ENCODE measurements around the gene CATSPERZ. TPM values are rescaled to one million over a fixed set of nuclear protein-coding genes. Genes with fewer than 3 reads are reported as not detected.

Gene CATSPERZ
- total and polyA plus RNA-seq, 9 of the 15 experiments (the other 6 are each of a cell fraction or from before 2014, with no cell fraction given), result 0.86 to 8.5 (median 3.5) TPM

DNA sequence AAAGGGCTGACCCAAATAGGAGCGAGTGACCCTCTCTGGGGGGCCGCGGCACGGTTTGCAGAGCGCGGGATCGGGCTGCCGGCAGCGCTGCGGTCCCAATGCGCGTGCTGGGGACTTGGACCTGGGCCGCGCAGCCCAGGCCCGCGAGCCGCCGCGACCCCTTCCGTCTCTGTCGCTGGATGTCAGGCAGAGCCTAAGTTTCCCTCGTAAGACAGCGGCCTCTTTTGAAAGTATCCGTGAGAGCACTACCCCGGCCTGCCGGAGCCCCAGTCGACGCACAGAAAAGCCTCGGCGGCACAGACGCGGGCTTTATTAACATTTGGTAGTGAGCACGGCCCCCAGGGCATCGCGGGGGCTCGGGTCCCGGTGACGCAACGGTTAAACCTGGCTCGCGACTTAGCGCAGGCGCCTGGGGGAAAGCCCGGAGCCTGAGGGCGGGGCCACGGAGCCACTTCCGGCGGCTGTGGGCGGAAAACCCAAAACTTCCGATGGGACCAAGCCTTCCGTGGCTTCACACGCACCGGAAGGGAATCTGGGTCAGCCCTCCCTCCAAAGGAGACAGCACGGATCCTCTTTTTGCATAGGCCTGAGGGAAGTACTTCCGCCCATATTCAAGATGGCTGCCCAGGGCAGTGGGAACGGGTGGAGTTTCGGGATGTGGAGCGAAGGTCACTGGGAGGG is 30.5 kb upstream of the CATSPERZ start (continued):
- TF ChIP-seq NR2C1 (IDR thresholded peaks at IDR 0.05) (peak; percentile 100), NR2C1 (tag; IDR thresholded peaks at IDR 0.05) (peak; percentile 100), TGIF2 (CRISPR knock-in tag; IDR thresholded peaks at IDR 0.05) (no peak), ZNF696 (CRISPR knock-in tag; conservative IDR thresholded peaks at IDR 0.05) (no peak; the same call in 1 of the 2 replicates), ADNP (tag; IDR thresholded peaks at IDR 0.05) (no peak), MCM3 (IDR thresholded peaks at IDR 0.05) (no peak), PHB (CRISPR knock-in tag; IDR thresholded peaks at IDR 0.05) (peak; percentile 78), PHF8 (IDR thresholded peaks at IDR 0.05; ENCODE audit: borderline replicate concordance, low read length) (peak; percentile 57; the same call in 1 of the 2 replicates), TBP (optimal IDR thresholded peaks at IDR 0.05; ENCODE audit: low read depth, low read length) (peak; percentile 75), TAL1 (IDR thresholded peaks at IDR 0.05) (no peak)
- TF ChIP-seq, protein P1, sequence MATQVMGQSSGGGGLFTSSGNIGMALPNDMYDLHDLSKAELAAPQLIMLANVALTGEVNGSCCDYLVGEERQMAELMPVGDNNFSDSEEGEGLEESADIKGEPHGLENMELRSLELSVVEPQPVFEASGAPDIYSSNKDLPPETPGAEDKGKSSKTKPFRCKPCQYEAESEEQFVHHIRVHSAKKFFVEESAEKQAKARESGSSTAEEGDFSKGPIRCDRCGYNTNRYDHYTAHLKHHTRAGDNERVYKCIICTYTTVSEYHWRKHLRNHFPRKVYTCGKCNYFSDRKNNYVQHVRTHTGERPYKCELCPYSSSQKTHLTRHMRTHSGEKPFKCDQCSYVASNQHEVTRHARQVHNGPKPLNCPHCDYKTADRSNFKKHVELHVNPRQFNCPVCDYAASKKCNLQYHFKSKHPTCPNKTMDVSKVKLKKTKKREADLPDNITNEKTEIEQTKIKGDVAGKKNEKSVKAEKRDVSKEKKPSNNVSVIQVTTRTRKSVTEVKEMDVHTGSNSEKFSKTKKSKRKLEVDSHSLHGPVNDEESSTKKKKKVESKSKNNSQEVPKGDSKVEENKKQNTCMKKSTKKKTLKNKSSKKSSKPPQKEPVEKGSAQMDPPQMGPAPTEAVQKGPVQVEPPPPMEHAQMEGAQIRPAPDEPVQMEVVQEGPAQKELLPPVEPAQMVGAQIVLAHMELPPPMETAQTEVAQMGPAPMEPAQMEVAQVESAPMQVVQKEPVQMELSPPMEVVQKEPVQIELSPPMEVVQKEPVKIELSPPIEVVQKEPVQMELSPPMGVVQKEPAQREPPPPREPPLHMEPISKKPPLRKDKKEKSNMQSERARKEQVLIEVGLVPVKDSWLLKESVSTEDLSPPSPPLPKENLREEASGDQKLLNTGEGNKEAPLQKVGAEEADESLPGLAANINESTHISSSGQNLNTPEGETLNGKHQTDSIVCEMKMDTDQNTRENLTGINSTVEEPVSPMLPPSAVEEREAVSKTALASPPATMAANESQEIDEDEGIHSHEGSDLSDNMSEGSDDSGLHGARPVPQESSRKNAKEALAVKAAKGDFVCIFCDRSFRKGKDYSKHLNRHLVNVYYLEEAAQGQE (IDR thresholded peaks at IDR 0.05; ENCODE audit: borderline replicate concordance), result no peak
- TF ChIP-seq, protein P1 (CRISPR knock-in tag; IDR thresholded peaks at IDR 0.05; ENCODE audit: low read depth), result no peak
- TF ChIP-seq, protein P2, sequence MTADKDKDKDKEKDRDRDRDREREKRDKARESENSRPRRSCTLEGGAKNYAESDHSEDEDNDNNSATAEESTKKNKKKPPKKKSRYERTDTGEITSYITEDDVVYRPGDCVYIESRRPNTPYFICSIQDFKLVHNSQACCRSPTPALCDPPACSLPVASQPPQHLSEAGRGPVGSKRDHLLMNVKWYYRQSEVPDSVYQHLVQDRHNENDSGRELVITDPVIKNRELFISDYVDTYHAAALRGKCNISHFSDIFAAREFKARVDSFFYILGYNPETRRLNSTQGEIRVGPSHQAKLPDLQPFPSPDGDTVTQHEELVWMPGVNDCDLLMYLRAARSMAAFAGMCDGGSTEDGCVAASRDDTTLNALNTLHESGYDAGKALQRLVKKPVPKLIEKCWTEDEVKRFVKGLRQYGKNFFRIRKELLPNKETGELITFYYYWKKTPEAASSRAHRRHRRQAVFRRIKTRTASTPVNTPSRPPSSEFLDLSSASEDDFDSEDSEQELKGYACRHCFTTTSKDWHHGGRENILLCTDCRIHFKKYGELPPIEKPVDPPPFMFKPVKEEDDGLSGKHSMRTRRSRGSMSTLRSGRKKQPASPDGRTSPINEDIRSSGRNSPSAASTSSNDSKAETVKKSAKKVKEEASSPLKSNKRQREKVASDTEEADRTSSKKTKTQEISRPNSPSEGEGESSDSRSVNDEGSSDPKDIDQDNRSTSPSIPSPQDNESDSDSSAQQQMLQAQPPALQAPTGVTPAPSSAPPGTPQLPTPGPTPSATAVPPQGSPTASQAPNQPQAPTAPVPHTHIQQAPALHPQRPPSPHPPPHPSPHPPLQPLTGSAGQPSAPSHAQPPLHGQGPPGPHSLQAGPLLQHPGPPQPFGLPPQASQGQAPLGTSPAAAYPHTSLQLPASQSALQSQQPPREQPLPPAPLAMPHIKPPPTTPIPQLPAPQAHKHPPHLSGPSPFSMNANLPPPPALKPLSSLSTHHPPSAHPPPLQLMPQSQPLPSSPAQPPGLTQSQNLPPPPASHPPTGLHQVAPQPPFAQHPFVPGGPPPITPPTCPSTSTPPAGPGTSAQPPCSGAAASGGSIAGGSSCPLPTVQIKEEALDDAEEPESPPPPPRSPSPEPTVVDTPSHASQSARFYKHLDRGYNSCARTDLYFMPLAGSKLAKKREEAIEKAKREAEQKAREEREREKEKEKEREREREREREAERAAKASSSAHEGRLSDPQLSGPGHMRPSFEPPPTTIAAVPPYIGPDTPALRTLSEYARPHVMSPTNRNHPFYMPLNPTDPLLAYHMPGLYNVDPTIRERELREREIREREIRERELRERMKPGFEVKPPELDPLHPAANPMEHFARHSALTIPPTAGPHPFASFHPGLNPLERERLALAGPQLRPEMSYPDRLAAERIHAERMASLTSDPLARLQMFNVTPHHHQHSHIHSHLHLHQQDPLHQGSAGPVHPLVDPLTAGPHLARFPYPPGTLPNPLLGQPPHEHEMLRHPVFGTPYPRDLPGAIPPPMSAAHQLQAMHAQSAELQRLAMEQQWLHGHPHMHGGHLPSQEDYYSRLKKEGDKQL (CRISPR knock-in tag; IDR thresholded peaks at IDR 0.05; ENCODE audit: borderline replicate concordance), result no peak
- TF ChIP-seq, protein P3, sequence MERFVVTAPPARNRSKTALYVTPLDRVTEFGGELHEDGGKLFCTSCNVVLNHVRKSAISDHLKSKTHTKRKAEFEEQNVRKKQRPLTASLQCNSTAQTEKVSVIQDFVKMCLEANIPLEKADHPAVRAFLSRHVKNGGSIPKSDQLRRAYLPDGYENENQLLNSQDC (CRISPR knock-in tag; IDR thresholded peaks at IDR 0.05), result 0 out of 2 replicates have a peak, but pooled peaks have one; percentile 67
